CD4-positive, alpha-beta T cell treated with Interleukin-17A for 4 hours (primary cell): ENCODE data around the gene IMPDH1.
A peak's percentile ranks its signal among the peaks of the same experiment; 100 is the strongest.

Source experiments
- DNase-seq: peaks from one replicate; pipeline ENCODE4 v3.0.0-alpha.2; 2020; ENCODE audit warnings: mixed read lengths

The IMPDH1 gene

GRCh38 chr7:128387216-128388144, 22.3 kb downstream of the IMPDH1 start:
- peak; percentile 75 for DNase-seq

GRCh38 chr7:128385988-128386925, 23.5 kb downstream of the IMPDH1 start:
- DNase-seq = no peak

DNA sequence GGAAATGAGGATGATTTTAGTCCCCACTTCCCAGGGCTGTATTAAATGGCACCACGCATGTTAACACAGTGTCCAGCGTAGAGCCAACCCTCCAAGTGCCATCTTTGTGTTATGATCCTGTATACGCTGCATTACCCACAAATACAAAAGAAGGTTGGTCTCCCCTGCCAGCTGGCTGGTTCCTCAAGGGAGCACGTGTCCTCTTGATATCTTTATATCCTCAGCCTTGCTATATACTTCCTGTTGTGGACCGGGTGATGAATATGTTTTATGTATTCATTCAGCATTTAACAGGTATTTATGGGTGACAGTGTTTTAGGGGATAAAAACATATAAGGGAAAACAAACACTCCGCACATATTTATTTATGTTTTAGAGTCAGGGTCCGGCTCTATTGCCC, 25.1 kb downstream of the IMPDH1 start:
- no peak for DNase-seq

GRCh38 chr7:128383776-128384175, 26.0 kb downstream of the IMPDH1 start:
- no peak for DNase-seq

GRCh38 chr7:128381161-128381821, 28.5 kb downstream of the IMPDH1 start:
- peak; percentile 51 for DNase-seq

DNA sequence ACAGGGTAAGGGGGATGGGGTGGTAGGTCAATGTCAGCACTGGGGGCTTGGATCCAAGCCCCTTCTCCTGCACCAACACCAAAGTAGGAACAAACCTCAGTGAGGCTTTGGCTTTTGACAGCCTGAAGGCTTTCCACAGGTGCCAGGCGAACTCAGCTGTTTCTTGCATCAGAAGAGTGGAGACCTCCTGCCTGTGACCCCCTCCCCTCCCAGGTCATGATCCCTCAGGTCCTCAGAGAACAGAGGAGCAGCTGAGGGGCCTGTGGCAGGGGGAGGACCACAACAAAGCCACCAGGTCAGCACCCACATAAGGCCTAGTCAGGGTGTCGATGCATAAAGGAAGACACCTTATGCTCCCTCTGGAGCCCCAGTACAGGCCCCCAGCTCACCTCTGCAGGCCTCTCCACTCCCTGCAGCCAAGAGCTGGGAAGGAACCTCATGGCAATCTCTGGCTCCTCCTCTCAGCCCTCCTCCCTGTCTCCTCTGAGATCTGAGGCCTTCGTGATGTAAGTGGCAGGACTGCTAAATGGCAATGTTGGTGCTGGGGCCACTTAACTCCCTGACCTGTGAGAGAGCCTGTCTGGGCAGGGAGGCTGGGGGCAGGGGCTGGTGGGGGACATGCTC, 29.2 kb downstream of the IMPDH1 start:
- no peak for DNase-seq

- no peak for DNase-seq
Measured at GRCh38 chr7:128379900-128380479, 29.8 kb downstream of the IMPDH1 start.

DNA sequence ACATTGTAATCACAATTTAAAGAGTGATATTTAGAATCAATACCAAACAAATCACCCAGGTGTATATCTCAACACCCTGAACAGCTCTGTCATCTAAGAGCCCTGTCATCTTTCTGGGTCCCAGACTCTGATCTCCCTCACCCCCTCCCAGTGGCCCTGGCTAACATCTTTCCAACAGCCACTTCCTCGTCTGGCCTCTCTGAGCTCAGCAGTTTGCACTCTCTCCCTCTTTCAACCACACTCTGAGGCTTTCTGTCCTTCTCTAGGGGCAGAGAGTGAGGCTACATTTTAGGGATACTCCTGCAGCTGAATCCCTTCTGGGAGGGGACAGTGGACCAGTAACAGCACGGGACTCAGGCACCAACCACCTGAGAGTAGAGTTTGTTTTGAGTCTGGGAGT, 31.1 kb downstream of the IMPDH1 start:
- no peak for DNase-seq

GRCh38 chr7:128376077-128376476, 33.7 kb downstream of the IMPDH1 start:
- no peak for DNase-seq

DNA sequence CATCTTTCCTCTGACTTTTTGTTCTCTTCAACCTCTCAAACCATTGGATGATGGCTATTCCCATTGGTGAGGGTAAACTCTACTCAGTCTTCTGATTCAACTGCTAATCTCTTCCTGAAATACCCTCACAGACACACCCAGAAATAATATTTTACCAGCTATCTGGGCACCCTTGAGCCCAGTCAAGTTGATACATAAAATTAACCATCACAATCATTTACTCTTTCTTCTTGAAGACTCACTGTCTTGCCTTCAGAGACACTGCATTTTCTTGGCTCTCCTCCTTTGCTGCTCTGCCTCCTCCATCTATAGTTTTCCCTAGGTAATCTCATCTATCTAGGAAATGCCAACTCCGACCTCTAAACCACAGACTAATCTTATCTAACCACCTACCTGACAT, 35.7 kb downstream of the IMPDH1 start:
- DNase-seq = no peak

- DNase-seq = no peak
Measured at GRCh38 chr7:128373606-128374005, 36.2 kb downstream of the IMPDH1 start.

- no peak for DNase-seq
Measured at GRCh38 chr7:128370491-128370890, 39.3 kb downstream of the IMPDH1 start.

DNA sequence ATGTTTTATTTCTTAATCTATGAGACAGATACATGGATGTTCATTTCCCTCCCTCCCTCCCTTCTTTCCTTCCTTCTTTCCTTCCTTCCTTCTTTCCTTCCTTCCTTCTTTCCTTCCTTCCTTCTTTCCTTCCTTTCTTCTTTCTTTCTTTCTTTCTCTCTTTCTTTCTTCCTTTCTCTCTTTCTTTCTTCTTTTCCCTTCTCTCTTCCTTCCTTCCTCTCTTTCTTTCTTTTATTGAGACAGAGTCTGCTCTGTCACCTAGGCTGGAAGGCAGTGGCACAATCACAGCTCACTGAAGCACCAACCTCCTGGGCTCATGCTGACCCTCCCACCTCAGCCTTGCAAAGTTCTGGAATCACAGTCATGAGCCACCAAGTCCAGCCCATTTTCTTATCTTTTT, 42.8 kb downstream of the IMPDH1 start:
- no peak for DNase-seq

- no peak for DNase-seq
Measured at GRCh38 chr7:128366300-128366699, 43.5 kb downstream of the IMPDH1 start.

DNA sequence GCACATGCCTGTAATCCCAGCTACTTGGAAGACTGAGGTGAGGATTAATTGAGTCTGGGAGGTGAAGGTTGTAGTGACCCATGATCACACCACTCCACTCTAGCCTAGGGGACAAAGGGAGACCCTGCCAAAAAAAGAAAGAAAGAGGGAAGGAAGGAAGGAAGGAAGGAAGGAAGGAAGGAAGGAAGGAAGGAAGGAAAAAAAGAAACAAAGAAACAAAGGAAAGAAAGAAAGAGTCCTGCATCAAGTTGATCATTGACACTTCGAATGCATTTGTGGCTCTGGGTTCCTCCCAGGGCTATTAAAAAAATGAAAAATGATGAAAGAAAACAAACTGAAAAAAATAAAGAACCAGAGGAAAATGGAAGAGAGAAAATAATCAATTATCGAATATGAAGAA, 44.4 kb downstream of the IMPDH1 start:
- DNase-seq = no peak

GRCh38 chr7:128364166-128364870, 45.5 kb downstream of the IMPDH1 start:
- DNase-seq = no peak

DNA sequence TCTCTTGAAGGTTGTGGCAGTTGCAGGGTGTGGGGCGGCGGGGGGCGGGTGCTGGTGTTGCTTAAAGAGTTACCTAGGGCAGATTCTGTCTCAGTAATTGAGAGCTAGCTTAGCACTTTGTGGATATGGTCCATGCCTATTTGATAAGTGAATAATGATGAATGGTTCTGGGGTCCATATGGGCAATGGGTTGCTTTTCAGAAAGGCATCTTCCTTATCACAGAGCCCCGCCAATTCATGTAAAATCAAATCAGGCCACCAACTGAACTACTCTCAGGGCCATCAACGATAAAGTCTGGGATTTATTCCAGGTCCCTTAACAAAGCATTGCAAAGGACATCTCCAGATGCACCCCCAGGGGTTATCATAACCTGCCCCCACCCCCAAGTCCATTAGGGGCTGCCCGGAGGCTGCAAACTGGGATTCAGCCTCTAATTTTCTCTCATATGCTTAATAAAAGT, 46.5 kb downstream of the IMPDH1 start:
- no peak for DNase-seq

- DNase-seq = no peak
Measured at GRCh38 chr7:128362670-128363069, 47.1 kb downstream of the IMPDH1 start.

DNA sequence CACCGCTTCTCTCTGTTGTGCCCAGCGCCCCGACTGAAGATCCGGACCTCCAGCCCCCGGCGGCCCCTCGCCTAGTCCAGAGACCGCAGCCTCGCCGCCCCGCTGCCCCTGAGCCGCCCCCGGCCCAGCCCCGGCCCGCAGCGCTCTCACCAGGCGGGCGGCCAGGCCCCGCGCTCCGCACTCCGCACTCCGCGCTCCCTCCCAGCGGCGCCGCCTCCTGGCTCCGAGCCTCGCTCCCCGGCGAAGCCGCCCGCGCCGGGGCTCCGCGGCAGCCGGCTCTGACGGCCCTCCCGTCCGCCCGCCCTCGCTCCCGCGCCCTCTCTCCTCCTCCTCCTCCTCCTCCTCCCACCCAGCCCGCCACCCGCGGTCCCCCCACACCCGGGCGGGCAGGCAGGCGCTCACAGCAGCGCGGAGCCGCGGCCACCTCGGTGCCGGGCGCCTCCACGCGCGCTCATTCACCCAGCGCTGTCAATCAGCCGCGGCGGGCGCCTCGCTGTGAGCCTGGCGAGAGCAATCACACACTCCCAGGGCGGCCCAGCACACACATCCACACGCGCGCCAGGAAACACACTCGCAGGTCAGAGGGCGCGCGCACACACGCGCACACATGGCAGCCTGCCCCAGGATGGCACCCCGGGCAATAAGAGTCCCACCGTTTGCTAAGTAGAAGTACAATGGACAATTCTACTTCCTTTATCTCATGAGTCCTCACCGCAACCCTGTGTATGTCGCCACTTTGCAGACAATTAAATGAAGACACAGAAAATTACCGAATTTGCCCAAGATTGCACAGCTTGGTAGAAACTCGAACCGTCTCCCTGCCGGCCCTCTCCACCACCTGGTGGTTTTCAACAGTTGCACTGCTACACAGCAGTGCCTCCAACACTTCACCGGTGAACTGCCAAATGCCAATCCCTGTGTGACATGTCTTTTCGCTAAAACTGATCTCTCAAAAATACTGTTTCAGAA, 48.1 kb downstream of the IMPDH1 start, which contains the start of gene PRRT4:
TSS of gene PRRT4 (minus strand) at position 280 of the 969 bp plus-strand sequence.
- peak; percentile 68 for DNase-seq

GRCh38 chr7:128360359-128360678, 49.5 kb downstream of the IMPDH1 start:
- DNase-seq = no peak
